Prostate gland (tissue), 2 donors: ENCODE results near the gene KCNQ5. TPM values are rescaled to one million over a fixed set of nuclear protein-coding genes. Genes with fewer than 3 reads are reported as not detected.

Experiments used
- DNase-seq: peaks from one replicate; pipeline ENCODE4 v3.0.0-alpha.2; 2019; ENCODE audit warnings: low spot score
- H3K27ac ChIP-seq, 2 donors: fragments of 200-600 bp; sonication (generic); 2 replicates each; pipeline ENCODE4 v1.5.1; 2017 to 2019
- H3K27me3 ChIP-seq: fragments of 200-600 bp; sonication (generic); replicated peaks from 2 replicates; pipeline ENCODE4 v1.5.1; 2019; ENCODE audit not compliant: insufficient read depth
- H3K36me3 ChIP-seq, 2 donors: fragments of 200-600 bp; sonication (generic); 1 replicate in 1 of 2; 2 replicates in 1 of 2; pipeline versions ENCODE4 v1.5.1 to v1.8.1; 2017 to 2019
- H3K4me1 ChIP-seq: fragments of 200-600 bp; sonication (generic); replicated peaks from 2 replicates; pipeline ENCODE4 v1.5.1; 2019
- H3K4me3 ChIP-seq, 2 donors: fragments of 200-600 bp; sonication (generic); 2 replicates each; pipeline ENCODE4 v1.5.1; 2017 to 2019
- H3K9me3 ChIP-seq: fragments of 200-600 bp; sonication (generic); 2 replicates; pipeline ENCODE4 v1.5.1; 2017
- POLR2A ChIP-seq: fragments of 450-650 bp; IDR thresholded peaks from one replicate; pipeline ENCODE4 v1.6.1; 2016; ENCODE audit warnings: antibody characterized with exemption, mild to moderate bottlenecking
- POLR2AphosphoS5 ChIP-seq: sonication (generic); formaldehyde crosslinking; IDR thresholded peaks from one replicate; pipeline ENCODE4 v1.6.1; 2017; ENCODE audit warnings: antibody characterized with exemption
- WGBS: methylation state at CpG from one replicate; pipeline ENCODE4 v1.1.5; 2018; 5-methylcytosine and 5-hydroxymethylcytosine counted together
- intact Hi-C: fragments of 100-400 bp; cut with DNase I; formaldehyde crosslinking; loops from one replicate; pipeline ENCODE4 v1.14.2; 2022
- total RNA-seq, 2 donors: library from RNA; depleted of rRNA; stranded (reverse); fragments of >200 nt; gene quantifications; one replicate each; pipeline ENCODE4 v1.1.0, GENCODE V29; 2016
- TF ChIP-seq, protein P1 (sequence below), 4 experiments: fragments of 200-600 bp in 2 of 4; fragments of 450-650 bp in 2 of 4; sonication (generic) in 2 of 4; IDR thresholded peaks; 1 replicate in 3 of 4; 2 replicates in 1 of 4; pipeline ENCODE4 v1.5.1; 2016 to 2019; ENCODE audit warnings: antibody characterized with exemption in 4 of 4, mild to moderate bottlenecking in 2 of 4, moderate library complexity in 2 of 4

KCNQ5 gene
- total RNA-seq, 2 donors from 2014 or later, result 3.6 to 4.1 TPM

DNA sequence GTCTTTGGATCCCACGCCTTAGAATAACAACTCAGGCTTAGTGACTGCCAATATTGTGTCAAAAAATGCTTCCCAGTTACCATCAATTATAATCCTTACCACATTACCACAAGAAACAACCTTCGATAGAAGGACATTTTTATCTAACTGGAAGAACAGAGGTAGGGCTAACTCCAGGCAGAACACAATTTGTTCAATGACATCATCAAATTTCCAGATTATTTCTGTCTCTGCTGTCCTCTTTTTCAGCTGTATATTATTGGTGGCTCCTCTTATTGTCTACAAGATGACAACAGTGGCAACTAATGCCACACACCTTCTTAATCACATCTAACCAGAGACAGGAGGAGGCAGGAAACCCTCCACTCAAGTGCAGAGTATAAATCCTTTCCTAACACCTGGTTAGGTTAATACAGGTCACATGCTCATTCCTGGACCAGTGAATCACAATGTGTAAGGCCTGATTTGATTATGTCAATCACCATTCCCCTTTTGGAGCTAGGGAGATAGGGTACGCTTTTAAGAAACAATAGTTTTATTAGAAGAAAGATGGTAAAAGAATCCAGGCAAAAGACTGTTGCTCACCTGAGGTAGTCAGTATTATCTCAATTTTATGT lies 585.5 kb downstream of the KCNQ5 start:
- H3K4me3 ChIP-seq, result no peak overlapping the region
- DNase-seq, result no peak
- no peaks in the 10 kb centered on the region for H3K27me3 ChIP-seq
- H3K27ac ChIP-seq, result no peak overlapping the region
- no peaks in the 10 kb centered on the region for H3K4me1 ChIP-seq
- no peaks in the 10 kb centered on the region for H3K36me3 ChIP-seq
- no peaks in the 10 kb centered on the region for H3K9me3 ChIP-seq
- TF ChIP-seq POLR2AphosphoS5 (no peak), POLR2A (no peak)
- TF ChIP-seq, protein P1, sequence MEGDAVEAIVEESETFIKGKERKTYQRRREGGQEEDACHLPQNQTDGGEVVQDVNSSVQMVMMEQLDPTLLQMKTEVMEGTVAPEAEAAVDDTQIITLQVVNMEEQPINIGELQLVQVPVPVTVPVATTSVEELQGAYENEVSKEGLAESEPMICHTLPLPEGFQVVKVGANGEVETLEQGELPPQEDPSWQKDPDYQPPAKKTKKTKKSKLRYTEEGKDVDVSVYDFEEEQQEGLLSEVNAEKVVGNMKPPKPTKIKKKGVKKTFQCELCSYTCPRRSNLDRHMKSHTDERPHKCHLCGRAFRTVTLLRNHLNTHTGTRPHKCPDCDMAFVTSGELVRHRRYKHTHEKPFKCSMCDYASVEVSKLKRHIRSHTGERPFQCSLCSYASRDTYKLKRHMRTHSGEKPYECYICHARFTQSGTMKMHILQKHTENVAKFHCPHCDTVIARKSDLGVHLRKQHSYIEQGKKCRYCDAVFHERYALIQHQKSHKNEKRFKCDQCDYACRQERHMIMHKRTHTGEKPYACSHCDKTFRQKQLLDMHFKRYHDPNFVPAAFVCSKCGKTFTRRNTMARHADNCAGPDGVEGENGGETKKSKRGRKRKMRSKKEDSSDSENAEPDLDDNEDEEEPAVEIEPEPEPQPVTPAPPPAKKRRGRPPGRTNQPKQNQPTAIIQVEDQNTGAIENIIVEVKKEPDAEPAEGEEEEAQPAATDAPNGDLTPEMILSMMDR (IDR thresholded peaks at IDR 0.05), result no peak
- intact Hi-C loops, result no loop called here
- WGBS, result 86% methylated on average over 3 of the region's 3 CpGs

DNA sequence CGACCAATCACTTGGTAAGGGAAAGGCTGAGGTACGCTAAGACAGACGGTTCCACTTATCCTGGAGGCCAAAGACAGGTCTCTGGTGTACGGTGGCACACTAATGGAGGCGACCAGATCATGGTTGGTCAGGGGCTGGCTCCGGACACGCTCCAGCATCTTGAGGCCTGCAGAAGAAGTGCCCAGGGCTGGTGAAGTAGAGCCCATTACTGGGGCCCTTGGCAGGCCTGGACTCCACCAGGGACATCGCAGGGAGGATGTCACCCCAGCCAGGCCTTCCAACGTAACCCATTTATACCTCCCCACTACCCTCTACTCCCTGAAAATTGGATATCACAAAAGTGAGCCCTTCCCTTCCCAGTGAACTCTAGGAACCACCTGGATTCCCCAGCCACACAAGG lies 587.3 kb downstream of the KCNQ5 start:
- no peaks in the 10 kb centered on the region for H3K9me3 ChIP-seq
- H3K4me1 ChIP-seq, result no peaks in the 10 kb centered on the region
- 62% methylated on average over 9 of the region's 9 CpGs for WGBS
- no peaks in the 10 kb centered on the region for H3K36me3 ChIP-seq
- TF ChIP-seq, protein P1 (IDR thresholded peaks at IDR 0.05), result no peak
- TF ChIP-seq POLR2AphosphoS5 (no peak), POLR2A (no peak)
- intact Hi-C loops, result no loop called here
- no peak overlapping the region for H3K27ac ChIP-seq
- DNase-seq, result no peak
- no peaks in the 10 kb centered on the region for H3K27me3 ChIP-seq
- H3K4me3 ChIP-seq, result no peak overlapping the region

DNA sequence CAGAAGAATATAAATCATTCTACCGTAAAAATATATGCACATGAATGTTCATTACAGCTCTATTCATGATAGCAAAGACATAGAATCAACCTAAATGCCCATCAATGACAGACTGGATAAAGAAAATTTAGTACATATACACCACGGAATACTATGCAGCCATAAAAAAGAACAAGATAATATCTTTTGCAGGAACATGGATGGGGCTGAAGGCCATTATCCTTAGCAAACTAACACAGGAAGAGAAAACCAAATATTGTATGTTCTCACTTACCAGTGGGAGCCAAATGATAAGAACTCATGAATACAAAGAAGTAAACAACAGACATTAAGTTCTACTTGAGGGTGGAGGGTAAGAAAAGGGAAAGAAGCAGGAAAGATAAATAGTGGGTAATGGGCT lies 595.0 kb downstream of the KCNQ5 start:
- Histone ChIP-seq H3K27ac (no peak overlapping the region), H3K27me3 (no peaks in the 10 kb centered on the region), H3K4me1 (no peaks in the 10 kb centered on the region), H3K4me3 (no peak overlapping the region), H3K9me3 (no peaks in the 10 kb centered on the region), H3K36me3 (no peaks in the 10 kb centered on the region)
- intact Hi-C loops, result no loop called here
- no peak for TF ChIP-seq POLR2A
- no peak for TF ChIP-seq POLR2AphosphoS5
- TF ChIP-seq, protein P1 (IDR thresholded peaks at IDR 0.05), result no peak
- 87% methylated on average over 2 of the region's 2 CpGs for WGBS
- no peak for DNase-seq

DNA sequence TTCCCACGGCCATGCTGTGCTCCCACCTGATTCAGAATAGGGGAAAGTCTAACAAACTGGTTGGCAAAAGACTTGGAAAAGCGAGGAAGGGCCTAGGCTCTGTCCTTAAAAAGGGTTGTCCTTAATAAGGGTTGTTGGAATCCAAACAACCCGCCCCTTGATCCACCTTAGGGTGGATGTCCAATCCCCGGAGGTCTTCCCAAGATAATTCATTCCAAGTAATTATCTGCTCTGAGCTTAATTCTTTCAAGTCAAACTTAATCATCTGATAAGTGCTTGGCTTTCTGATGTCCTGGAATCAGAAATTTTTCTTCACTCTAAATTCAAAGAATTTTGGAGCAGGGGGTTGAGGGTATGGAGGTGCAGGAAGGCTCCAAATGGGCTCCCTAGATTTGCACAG lies 603.5 kb downstream of the KCNQ5 start, which contains the start of gene KHDC1L:
Gene KHDC1L (minus strand): TSS at position 101 of the 400 bp plus-strand sequence. CDS start 88 bp downstream, at position 13.
- Histone ChIP-seq H3K27ac (no peak within 1 kb of the TSS), H3K9me3 (no peaks in the 10 kb centered on the region), H3K36me3 (no peaks in the 10 kb centered on the region), H3K27me3 (no peaks in the 10 kb centered on the region), H3K4me1 (no peaks in the 10 kb centered on the region), H3K4me3 (no peak within 1 kb of the TSS)
- TF ChIP-seq POLR2AphosphoS5, result no peak
- no peak for TF ChIP-seq POLR2A
- TF ChIP-seq, protein P1 (IDR thresholded peaks at IDR 0.05), result no peak
- 90% methylated on average over 4 of the region's 4 CpGs for WGBS
- intact Hi-C loops, result no loop called here
- DNase-seq, result no peak

DNA sequence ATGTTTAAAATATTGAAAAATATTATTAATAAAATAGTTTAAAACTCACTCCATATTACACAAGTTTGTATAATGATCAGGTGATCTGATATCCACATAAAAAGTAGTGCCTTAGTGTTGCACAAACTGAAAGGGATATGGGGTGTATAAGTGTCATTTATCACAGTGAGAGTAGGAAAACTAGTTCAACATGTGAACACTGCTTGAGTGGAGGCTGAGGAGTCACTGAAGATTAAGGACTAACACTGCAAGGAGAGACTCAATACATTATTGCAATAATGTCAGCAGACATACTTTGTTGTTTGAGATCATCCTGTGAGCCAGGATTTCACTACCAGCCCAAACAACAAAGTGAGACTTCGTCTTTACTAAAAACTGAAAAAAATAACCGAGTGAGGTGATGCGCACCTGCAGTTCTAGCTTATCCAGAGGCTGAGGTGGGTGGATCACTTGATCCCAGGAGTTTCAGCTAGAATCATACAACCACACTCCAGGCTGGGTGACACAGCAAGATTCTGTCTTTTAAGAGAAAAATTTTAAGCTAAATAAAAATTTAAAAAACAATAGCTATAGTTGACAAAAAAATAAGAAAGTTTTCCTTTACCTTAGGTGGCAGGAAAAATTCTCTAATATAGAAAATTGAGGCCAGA lies 605.9 kb downstream of the KCNQ5 start:
- no peak for TF ChIP-seq POLR2A
- no peak for TF ChIP-seq POLR2AphosphoS5
- TF ChIP-seq, protein P1 (IDR thresholded peaks at IDR 0.05), result no peak
- Histone ChIP-seq H3K27me3 (no peaks in the 10 kb centered on the region), H3K36me3 (no peaks in the 10 kb centered on the region), H3K4me1 (no peaks in the 10 kb centered on the region), H3K27ac (no peak overlapping the region), H3K9me3 (no peaks in the 10 kb centered on the region), H3K4me3 (no peak overlapping the region)
- no peak for DNase-seq
- intact Hi-C loops, result no loop called here
- WGBS, result 82% methylated on average over 3 of the region's 3 CpGs
